PC-9 (cell line): ENCODE measurements around the gene CYP27B1.

Experiments used
- CTCF ChIP-seq: fragments of 200-600 bp; sonication (generic); conservative IDR thresholded peaks from 2 replicates; pipeline ENCODE4 v1.6.1; 2017; ENCODE audit warnings: mixed run types, antibody characterized with exemption, mild to moderate bottlenecking, moderate library complexity
- EZH2 ChIP-seq: fragments of 200-600 bp; sonication (generic); IDR thresholded peaks from 2 replicates; pipeline ENCODE4 v1.8.0; 2017; ENCODE audit warnings: antibody characterized with exemption, low read depth

- TF ChIP-seq CTCF, result no peak
- no peak for TF ChIP-seq EZH2
These were observed 14.2 kb downstream of the CYP27B1 start for GRCh38 chr12:57752668-57753000.
